Measurements from ENCODE around the gene CDH13.

Gene CDH13

GRCh38 chr16:83215406-83216001 lies 588.7 kb downstream of the CDH13 start:
- TF ChIP-seq ZNF274 (IDR thresholded peaks at IDR 0.05; ENCODE audit: low read depth, low read length) = no peak
- H3K4me3 ChIP-seq (ENCODE audit: low read length) = no peak overlapping the region

GRCh38 chr16:83219285-83219684 lies 592.5 kb downstream of the CDH13 start:
- TF ChIP-seq ZNF274 (IDR thresholded peaks at IDR 0.05; ENCODE audit: low read depth, low read length) = no peak
- no peak overlapping the region for H3K4me3 ChIP-seq (ENCODE audit: low read length)

- H3K4me3 ChIP-seq (ENCODE audit: low read length) = no peak overlapping the region
- TF ChIP-seq ZNF274 (IDR thresholded peaks at IDR 0.05; ENCODE audit: low read depth, low read length) = no peak
Observed at GRCh38 chr16:83220066-83220465, 593.3 kb downstream of the CDH13 start.

- no peak for TF ChIP-seq ZNF274 (IDR thresholded peaks at IDR 0.05; ENCODE audit: low read depth, low read length)
- H3K4me3 ChIP-seq (ENCODE audit: low read length) = no peak overlapping the region
Observed at GRCh38 chr16:83224642-83225041, 597.9 kb downstream of the CDH13 start.

GRCh38 chr16:83227336-83227735 lies 600.6 kb downstream of the CDH13 start:
- no peak overlapping the region for H3K4me3 ChIP-seq (ENCODE audit: low read length)
- TF ChIP-seq ZNF274 (IDR thresholded peaks at IDR 0.05; ENCODE audit: low read depth, low read length) = no peak

- no peak for TF ChIP-seq ZNF274 (IDR thresholded peaks at IDR 0.05; ENCODE audit: low read depth, low read length)
Observed at GRCh38 chr16:83231729-83232128, 605.0 kb downstream of the CDH13 start.

GRCh38 chr16:83233153-83233552 lies 606.4 kb downstream of the CDH13 start:
- H3K4me3 ChIP-seq (ENCODE audit: low read length) = no peak overlapping the region
- no peak for TF ChIP-seq ZNF274 (IDR thresholded peaks at IDR 0.05; ENCODE audit: low read depth, low read length)

More at GRCh38 chr16:83231729-83232128, 605.0 kb downstream of the CDH13 start:
- H3K4me3 ChIP-seq (ENCODE audit: low read length) = no peak overlapping the region

- H3K4me3 ChIP-seq (ENCODE audit: low read length) = no peak overlapping the region
- no peak for TF ChIP-seq ZNF274 (IDR thresholded peaks at IDR 0.05; ENCODE audit: low read depth, low read length)
Observed at GRCh38 chr16:83238949-83239691, 612.4 kb downstream of the CDH13 start.

GRCh38 chr16:83244057-83244456 lies 617.3 kb downstream of the CDH13 start:
- TF ChIP-seq ZNF274 (IDR thresholded peaks at IDR 0.05; ENCODE audit: low read depth, low read length) = no peak
- no peak overlapping the region for H3K4me3 ChIP-seq (ENCODE audit: low read length)

GRCh38 chr16:83245061-83245460 lies 618.3 kb downstream of the CDH13 start:
- no peak overlapping the region for H3K4me3 ChIP-seq (ENCODE audit: low read length)
- no peak for TF ChIP-seq ZNF274 (IDR thresholded peaks at IDR 0.05; ENCODE audit: low read depth, low read length)

- TF ChIP-seq ZNF274 (IDR thresholded peaks at IDR 0.05; ENCODE audit: low read depth, low read length) = no peak
- no peak overlapping the region for H3K4me3 ChIP-seq (ENCODE audit: low read length)
Observed at GRCh38 chr16:83247767-83248372, 621.1 kb downstream of the CDH13 start.

- H3K4me3 ChIP-seq (ENCODE audit: low read length) = no peak overlapping the region
- no peak for TF ChIP-seq ZNF274 (IDR thresholded peaks at IDR 0.05; ENCODE audit: low read depth, low read length)
Observed at GRCh38 chr16:83248735-83249463, 622.1 kb downstream of the CDH13 start.

- H3K4me3 ChIP-seq (ENCODE audit: low read length) = no peak overlapping the region
- no peak for TF ChIP-seq ZNF274 (IDR thresholded peaks at IDR 0.05; ENCODE audit: low read depth, low read length)
Observed at GRCh38 chr16:83253521-83253920, 626.8 kb downstream of the CDH13 start.

GRCh38 chr16:83258366-83258928 lies 631.7 kb downstream of the CDH13 start:
- TF ChIP-seq ZNF274 (IDR thresholded peaks at IDR 0.05; ENCODE audit: low read depth, low read length) = no peak
- H3K4me3 ChIP-seq (ENCODE audit: low read length) = no peak overlapping the region
